C4-2B (cell line): Measurements from ENCODE around the gene OR2V1.

Experiments used
- ZFX ChIP-seq: fragments of 450-650 bp; IDR thresholded peaks from 2 replicates; pipeline ENCODE4 v1.6.1; 2017
- TF ChIP-seq, protein P1 (sequence below): fragments of 450-650 bp; conservative IDR thresholded peaks from 2 replicates; pipeline ENCODE4 v1.5.1; 2017; ENCODE audit warnings: mild to moderate bottlenecking

GRCh38 chr5:181092428-181092827, 38.5 kb downstream of the OR2V1 start:
- TF ChIP-seq, protein P1, sequence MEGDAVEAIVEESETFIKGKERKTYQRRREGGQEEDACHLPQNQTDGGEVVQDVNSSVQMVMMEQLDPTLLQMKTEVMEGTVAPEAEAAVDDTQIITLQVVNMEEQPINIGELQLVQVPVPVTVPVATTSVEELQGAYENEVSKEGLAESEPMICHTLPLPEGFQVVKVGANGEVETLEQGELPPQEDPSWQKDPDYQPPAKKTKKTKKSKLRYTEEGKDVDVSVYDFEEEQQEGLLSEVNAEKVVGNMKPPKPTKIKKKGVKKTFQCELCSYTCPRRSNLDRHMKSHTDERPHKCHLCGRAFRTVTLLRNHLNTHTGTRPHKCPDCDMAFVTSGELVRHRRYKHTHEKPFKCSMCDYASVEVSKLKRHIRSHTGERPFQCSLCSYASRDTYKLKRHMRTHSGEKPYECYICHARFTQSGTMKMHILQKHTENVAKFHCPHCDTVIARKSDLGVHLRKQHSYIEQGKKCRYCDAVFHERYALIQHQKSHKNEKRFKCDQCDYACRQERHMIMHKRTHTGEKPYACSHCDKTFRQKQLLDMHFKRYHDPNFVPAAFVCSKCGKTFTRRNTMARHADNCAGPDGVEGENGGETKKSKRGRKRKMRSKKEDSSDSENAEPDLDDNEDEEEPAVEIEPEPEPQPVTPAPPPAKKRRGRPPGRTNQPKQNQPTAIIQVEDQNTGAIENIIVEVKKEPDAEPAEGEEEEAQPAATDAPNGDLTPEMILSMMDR, result no peak
- TF ChIP-seq ZFX, result no peak
